ENCODE results near the gene ADM5. TPM values are rescaled to one million over a fixed set of nuclear protein-coding genes. Genes with fewer than 3 reads are reported as not detected.

Gene ADM5
- total and polyA plus RNA-seq, 2 experiments from 2014 or later: 2.8 to 5.7 TPM

GRCh38 chr19:49700563-49700962, 11.2 kb downstream of the ADM5 start (continued):
- TF ChIP-seq, protein P1, sequence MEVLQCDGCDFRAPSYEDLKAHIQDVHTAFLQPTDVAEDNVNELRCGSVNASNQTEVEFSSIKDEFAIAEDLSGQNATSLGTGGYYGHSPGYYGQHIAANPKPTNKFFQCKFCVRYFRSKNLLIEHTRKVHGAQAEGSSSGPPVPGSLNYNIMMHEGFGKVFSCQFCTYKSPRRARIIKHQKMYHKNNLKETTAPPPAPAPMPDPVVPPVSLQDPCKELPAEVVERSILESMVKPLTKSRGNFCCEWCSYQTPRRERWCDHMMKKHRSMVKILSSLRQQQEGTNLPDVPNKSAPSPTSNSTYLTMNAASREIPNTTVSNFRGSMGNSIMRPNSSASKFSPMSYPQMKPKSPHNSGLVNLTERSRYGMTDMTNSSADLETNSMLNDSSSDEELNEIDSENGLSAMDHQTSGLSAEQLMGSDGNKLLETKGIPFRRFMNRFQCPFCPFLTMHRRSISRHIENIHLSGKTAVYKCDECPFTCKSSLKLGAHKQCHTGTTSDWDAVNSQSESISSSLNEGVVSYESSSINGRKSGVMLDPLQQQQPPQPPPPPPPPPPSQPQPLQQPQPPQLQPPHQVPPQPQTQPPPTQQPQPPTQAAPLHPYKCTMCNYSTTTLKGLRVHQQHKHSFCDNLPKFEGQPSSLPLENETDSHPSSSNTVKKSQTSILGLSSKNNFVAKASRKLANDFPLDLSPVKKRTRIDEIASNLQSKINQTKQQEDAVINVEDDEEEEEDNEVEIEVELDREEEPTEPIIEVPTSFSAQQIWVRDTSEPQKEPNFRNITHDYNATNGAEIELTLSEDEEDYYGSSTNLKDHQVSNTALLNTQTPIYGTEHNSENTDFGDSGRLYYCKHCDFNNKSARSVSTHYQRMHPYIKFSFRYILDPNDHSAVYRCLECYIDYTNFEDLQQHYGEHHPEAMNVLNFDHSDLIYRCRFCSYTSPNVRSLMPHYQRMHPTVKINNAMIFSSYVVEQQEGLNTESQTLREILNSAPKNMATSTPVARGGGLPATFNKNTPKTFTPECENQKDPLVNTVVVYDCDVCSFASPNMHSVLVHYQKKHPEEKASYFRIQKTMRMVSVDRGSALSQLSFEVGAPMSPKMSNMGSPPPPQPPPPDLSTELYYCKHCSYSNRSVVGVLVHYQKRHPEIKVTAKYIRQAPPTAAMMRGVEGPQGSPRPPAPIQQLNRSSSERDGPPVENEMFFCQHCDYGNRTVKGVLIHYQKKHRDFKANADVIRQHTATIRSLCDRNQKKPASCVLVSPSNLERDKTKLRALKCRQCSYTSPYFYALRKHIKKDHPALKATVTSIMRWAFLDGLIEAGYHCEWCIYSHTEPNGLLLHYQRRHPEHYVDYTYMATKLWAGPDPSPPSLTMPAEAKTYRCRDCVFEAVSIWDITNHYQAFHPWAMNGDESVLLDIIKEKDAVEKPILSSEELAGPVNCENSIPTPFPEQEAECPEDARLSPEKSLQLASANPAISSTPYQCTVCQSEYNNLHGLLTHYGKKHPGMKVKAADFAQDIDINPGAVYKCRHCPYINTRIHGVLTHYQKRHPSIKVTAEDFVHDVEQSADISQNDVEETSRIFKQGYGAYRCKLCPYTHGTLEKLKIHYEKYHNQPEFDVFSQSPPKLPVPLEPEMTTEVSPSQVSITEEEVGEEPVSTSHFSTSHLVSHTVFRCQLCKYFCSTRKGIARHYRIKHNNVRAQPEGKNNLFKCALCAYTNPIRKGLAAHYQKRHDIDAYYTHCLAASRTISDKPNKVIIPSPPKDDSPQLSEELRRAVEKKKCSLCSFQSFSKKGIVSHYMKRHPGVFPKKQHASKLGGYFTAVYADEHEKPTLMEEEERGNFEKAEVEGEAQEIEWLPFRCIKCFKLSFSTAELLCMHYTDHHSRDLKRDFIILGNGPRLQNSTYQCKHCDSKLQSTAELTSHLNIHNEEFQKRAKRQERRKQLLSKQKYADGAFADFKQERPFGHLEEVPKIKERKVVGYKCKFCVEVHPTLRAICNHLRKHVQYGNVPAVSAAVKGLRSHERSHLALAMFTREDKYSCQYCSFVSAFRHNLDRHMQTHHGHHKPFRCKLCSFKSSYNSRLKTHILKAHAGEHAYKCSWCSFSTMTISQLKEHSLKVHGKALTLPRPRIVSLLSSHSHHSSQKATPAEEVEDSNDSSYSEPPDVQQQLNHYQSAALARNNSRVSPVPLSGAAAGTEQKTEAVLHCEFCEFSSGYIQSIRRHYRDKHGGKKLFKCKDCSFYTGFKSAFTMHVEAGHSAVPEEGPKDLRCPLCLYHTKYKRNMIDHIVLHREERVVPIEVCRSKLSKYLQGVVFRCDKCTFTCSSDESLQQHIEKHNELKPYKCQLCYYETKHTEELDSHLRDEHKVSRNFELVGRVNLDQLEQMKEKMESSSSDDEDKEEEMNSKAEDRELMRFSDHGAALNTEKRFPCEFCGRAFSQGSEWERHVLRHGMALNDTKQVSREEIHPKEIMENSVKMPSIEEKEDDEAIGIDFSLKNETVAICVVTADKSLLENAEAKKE (CRISPR knock-in tag; IDR thresholded peaks at IDR 0.05): no peak
- no peak for TF ChIP-seq STAT1 (IDR thresholded peaks at IDR 0.05; ENCODE audit: unreplicated experiment)
- no peak for TF ChIP-seq ETS1 (IDR thresholded peaks at IDR 0.05)
- no peak for TF ChIP-seq NANOG (IDR thresholded peaks at IDR 0.05; ENCODE audit: borderline replicate concordance)

GRCh38 chr19:49701271-49701786, 11.9 kb downstream of the ADM5 start:
- Histone ChIP-seq H3K9me2 (ENCODE audit: insufficient read depth) (no peaks in the 10 kb centered on the region), H3K4me2 (no peak overlapping the region), H3K27ac (ENCODE audit: low read depth) (no peak overlapping the region; the same call in 1 of the 2 replicates), H4K20me1 (replicated peaks; ENCODE audit: insufficient read depth) (no peaks in the 10 kb centered on the region), H3K27me3 (ENCODE audit: insufficient read depth) (no peaks in the 10 kb centered on the region), H3F3A (replicated peaks; ENCODE audit: low read depth) (no peaks in the 10 kb centered on the region), H3K79me2 (replicated peaks; ENCODE audit: insufficient read depth) (no peaks in the 10 kb centered on the region), H2AFZ (no peak overlapping the region), H3K4me3 (no peak overlapping the region), H3K36me3 (ENCODE audit: insufficient read depth) (peaks cover 3% of the 10 kb centered on the region; the same call in 1 of the 2 replicates), H3K4me1 (ENCODE audit: insufficient read depth) (no peaks in the 10 kb centered on the region)
- H3K4me3 Mint-ChIP-seq: no peak overlapping the region
- H3K36me3 Mint-ChIP-seq (ENCODE audit: low read depth): peaks cover 35% of the 10 kb centered on the region
- peak; percentile 63 for ATAC-seq
- peak; percentile 34 for DNase-seq (ENCODE audit: low spot score)
- H3K4me1 Mint-ChIP-seq: no peaks in the 10 kb centered on the region
- H3K9me3 Mint-ChIP-seq: no peaks in the 10 kb centered on the region
- H3K27me3 Mint-ChIP-seq (ENCODE audit: insufficient read depth, low read depth, poor library complexity): peaks cover 9% of the 10 kb centered on the region
- no peak overlapping the region for H3K27ac Mint-ChIP-seq
- TF ChIP-seq ZNF331 (CRISPR knock-in tag; IDR thresholded peaks at IDR 0.05; ENCODE audit: low read depth) (no peak), NANOG (IDR thresholded peaks at IDR 0.05; ENCODE audit: borderline replicate concordance) (no peak), POLR2AphosphoS5 (IDR thresholded peaks at IDR 0.05; ENCODE audit: low read depth) (no peak), STAT1 (IDR thresholded peaks at IDR 0.05; ENCODE audit: unreplicated experiment) (no peak), JUNB (IDR thresholded peaks at IDR 0.05; ENCODE audit: unreplicated experiment) (no peak)
- TF ChIP-seq, protein P1 (CRISPR knock-in tag; IDR thresholded peaks at IDR 0.05): no peak

Measured in GM23338 (cell line).